WTC11 (cell line): Measurements from ENCODE around the gene LRRC27.

Experiments
- GABPB1 ChIP-seq: sonication (generic); formaldehyde crosslinking; IDR thresholded peaks from 2 replicates; pipeline ENCODE4 v1.8.1; 2023; ENCODE audit warnings: mild to moderate bottlenecking, missing genetic modification reagents
- GTF2I ChIP-seq: fragments of 250-450 bp; sonication (Bioruptor Pico); conservative IDR thresholded peaks from 2 replicates; pipeline ENCODE4 v1.4.0; 2021; ENCODE audit warnings: mild to moderate bottlenecking
- JUN ChIP-seq: sonication (generic); formaldehyde crosslinking; IDR thresholded peaks from 2 replicates; pipeline ENCODE4 v1.8.0; 2023; ENCODE audit warnings: mild to moderate bottlenecking, missing genetic modification reagents
- MXD4 ChIP-seq: fragments of 250-450 bp; sonication (Bioruptor Pico); IDR thresholded peaks from 2 replicates; pipeline ENCODE4 v1.8.0; 2021; ENCODE audit warnings: mild to moderate bottlenecking, moderate library complexity, borderline replicate concordance
- MYBL2 ChIP-seq: sonication (generic); formaldehyde crosslinking; IDR thresholded peaks from 2 replicates; pipeline ENCODE4 v1.8.1; 2023; ENCODE audit warnings: mild to moderate bottlenecking, moderate library complexity, missing genetic modification reagents
- NR3C1 ChIP-seq: sonication (generic); formaldehyde crosslinking; conservative IDR thresholded peaks from 2 replicates; pipeline ENCODE4 v1.8.1; 2023; ENCODE audit warnings: low read depth, mild to moderate bottlenecking, missing genetic modification reagents
- SP1 ChIP-seq: sonication (generic); formaldehyde crosslinking; conservative IDR thresholded peaks from 2 replicates; pipeline ENCODE4 v1.8.1; 2022; ENCODE audit warnings: missing genetic modification reagents
- TF ChIP-seq, protein P1 (sequence below): fragments of 200-600 bp; IDR thresholded peaks from 2 replicates; pipeline ENCODE4 v1.8.0; 2022; ENCODE audit warnings: antibody characterized with exemption
- TF ChIP-seq, protein P2 (sequence below): sonication (generic); formaldehyde crosslinking; IDR thresholded peaks from 2 replicates; pipeline ENCODE4 v1.8.0; 2022; ENCODE audit warnings: mild to moderate bottlenecking, missing genetic modification reagents
- TF ChIP-seq, protein P3 (sequence below): sonication (generic); formaldehyde crosslinking; IDR thresholded peaks from 2 replicates; pipeline ENCODE4 v1.8.0; 2022; ENCODE audit warnings: mild to moderate bottlenecking, missing genetic modification reagents

- TF ChIP-seq, protein P1, sequence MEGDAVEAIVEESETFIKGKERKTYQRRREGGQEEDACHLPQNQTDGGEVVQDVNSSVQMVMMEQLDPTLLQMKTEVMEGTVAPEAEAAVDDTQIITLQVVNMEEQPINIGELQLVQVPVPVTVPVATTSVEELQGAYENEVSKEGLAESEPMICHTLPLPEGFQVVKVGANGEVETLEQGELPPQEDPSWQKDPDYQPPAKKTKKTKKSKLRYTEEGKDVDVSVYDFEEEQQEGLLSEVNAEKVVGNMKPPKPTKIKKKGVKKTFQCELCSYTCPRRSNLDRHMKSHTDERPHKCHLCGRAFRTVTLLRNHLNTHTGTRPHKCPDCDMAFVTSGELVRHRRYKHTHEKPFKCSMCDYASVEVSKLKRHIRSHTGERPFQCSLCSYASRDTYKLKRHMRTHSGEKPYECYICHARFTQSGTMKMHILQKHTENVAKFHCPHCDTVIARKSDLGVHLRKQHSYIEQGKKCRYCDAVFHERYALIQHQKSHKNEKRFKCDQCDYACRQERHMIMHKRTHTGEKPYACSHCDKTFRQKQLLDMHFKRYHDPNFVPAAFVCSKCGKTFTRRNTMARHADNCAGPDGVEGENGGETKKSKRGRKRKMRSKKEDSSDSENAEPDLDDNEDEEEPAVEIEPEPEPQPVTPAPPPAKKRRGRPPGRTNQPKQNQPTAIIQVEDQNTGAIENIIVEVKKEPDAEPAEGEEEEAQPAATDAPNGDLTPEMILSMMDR: no peak
- TF ChIP-seq NR3C1 (CRISPR knock-in tag) (no peak), GABPB1 (CRISPR knock-in tag) (no peak), GTF2I (CRISPR knock-in tag) (no peak), JUN (no peak), MYBL2 (CRISPR knock-in tag) (no peak), MXD4 (no peak), SP1 (CRISPR knock-in tag) (no peak)
- TF ChIP-seq, protein P2, sequence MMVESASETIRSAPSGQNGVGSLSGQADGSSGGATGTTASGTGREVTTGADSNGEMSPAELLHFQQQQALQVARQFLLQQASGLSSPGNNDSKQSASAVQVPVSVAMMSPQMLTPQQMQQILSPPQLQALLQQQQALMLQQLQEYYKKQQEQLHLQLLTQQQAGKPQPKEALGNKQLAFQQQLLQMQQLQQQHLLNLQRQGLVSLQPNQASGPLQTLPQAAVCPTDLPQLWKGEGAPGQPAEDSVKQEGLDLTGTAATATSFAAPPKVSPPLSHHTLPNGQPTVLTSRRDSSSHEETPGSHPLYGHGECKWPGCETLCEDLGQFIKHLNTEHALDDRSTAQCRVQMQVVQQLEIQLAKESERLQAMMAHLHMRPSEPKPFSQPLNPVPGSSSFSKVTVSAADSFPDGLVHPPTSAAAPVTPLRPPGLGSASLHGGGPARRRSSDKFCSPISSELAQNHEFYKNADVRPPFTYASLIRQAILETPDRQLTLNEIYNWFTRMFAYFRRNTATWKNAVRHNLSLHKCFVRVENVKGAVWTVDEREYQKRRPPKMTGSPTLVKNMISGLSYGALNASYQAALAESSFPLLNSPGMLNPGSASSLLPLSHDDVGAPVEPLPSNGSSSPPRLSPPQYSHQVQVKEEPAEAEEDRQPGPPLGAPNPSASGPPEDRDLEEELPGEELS (CRISPR knock-in tag): no peak
- TF ChIP-seq, protein P3, sequence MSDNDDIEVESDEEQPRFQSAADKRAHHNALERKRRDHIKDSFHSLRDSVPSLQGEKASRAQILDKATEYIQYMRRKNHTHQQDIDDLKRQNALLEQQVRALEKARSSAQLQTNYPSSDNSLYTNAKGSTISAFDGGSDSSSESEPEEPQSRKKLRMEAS (CRISPR knock-in tag): no peak
Measured at GRCh38 chr10:132324186-132324585, 7.8 kb upstream of the LRRC27 start.
